K562 (cell line): ENCODE results near the gene PLD1. TPM values are rescaled to one million over a fixed set of nuclear protein-coding genes. Genes with fewer than 3 reads are reported as not detected.

Experiments used
- BRF1 ChIP-seq: IDR thresholded peaks from 3 replicates; pipeline ENCODE4 v1.6.1; 2011; ENCODE audit warnings: borderline replicate concordance, mild to moderate bottlenecking; ENCODE audit not compliant: insufficient read length; ENCODE audit errors: extremely low read depth
- CC2D1A ChIP-seq: fragments of 450-650 bp; IDR thresholded peaks from 2 replicates; pipeline ENCODE4 v1.6.1; 2017; ENCODE audit warnings: mild to moderate bottlenecking
- CLOCK ChIP-seq: fragments of 250-450 bp; sonication (Bioruptor Pico); IDR thresholded peaks from 2 replicates; pipeline ENCODE4 v1.4.0; 2020; ENCODE audit warnings: mild to moderate bottlenecking, moderate library complexity, borderline replicate concordance
- HIVEP1 ChIP-seq: fragments of 250-450 bp; sonication (Bioruptor Pico); IDR thresholded peaks from 2 replicates; pipeline ENCODE4 v1.4.0; 2020; ENCODE audit warnings: mild to moderate bottlenecking
- NUFIP1 ChIP-seq: fragments of 450-650 bp; IDR thresholded peaks from 2 replicates; pipeline ENCODE4 v1.6.1; 2018; ENCODE audit not compliant: partially characterized antibody
- POLR2B ChIP-seq: fragments of 450-650 bp; IDR thresholded peaks from 2 replicates; pipeline ENCODE4 v1.6.1; 2018; ENCODE audit warnings: low read depth; ENCODE audit not compliant: partially characterized antibody
- RFX1 ChIP-seq: fragments of 450-650 bp; IDR thresholded peaks from 2 replicates; pipeline ENCODE4 v1.6.1; 2016; ENCODE audit warnings: mild to moderate bottlenecking, moderate library complexity
- SAFB ChIP-seq: fragments of 200-400 bp; formaldehyde crosslinking; IDR thresholded peaks from 2 replicates; pipeline ENCODE4 v1.6.1; 2017; ENCODE audit warnings: low read depth, low read length, borderline replicate concordance
- STAG1 ChIP-seq: sonication (generic); formaldehyde crosslinking; IDR thresholded peaks from 2 replicates; pipeline ENCODE4 v1.5.0; 2020; ENCODE audit warnings: missing genetic modification reagents, borderline replicate concordance
- TAF1 ChIP-seq: IDR thresholded peaks from 2 replicates; pipeline ENCODE4 v1.6.1; 2011; ENCODE audit warnings: mild to moderate bottlenecking, low read length, moderate library complexity; ENCODE audit not compliant: insufficient read depth, control insufficient read depth, severe bottlenecking; ENCODE audit errors: extremely low read depth
- TCF15 ChIP-seq: fragments of 250-450 bp; sonication (Bioruptor Pico); IDR thresholded peaks from 2 replicates; pipeline ENCODE4 v1.8.0; 2022; ENCODE audit warnings: moderate library complexity, mild to moderate bottlenecking, inconsistent platforms
- TCFL5 ChIP-seq: fragments of 250-450 bp; sonication (Bioruptor Pico); conservative IDR thresholded peaks from 2 replicates; pipeline ENCODE4 v1.6.1; 2021; ENCODE audit warnings: mild to moderate bottlenecking, moderate library complexity, matching md5 sums
- TFE3 ChIP-seq: fragments of 450-650 bp; formaldehyde crosslinking; IDR thresholded peaks from 2 replicates; pipeline ENCODE4 v1.4.0; 2020; ENCODE audit warnings: mild to moderate bottlenecking, mixed read lengths
- XRCC4 ChIP-seq: IDR thresholded peaks from one replicate; pipeline ENCODE4 v1.6.1; 2011; ENCODE audit not compliant: insufficient read depth, insufficient read length; ENCODE audit errors: extremely low read depth
- ZBTB11 ChIP-seq, 3 experiments: fragments of 200-800 bp in 1 of 3; fragments of 250-450 bp in 1 of 3; fragments of 450-650 bp in 1 of 3; sonication (Bioruptor Pico) in 1 of 3; sonication (Bioruptor generic) in 1 of 3; formaldehyde crosslinking in 1 of 3; IDR thresholded peaks; 2 replicates each; pipeline versions ENCODE4 v1.6.1 to v1.8.0; 2016 to 2022; ENCODE audit warnings: mild to moderate bottlenecking in 2 of 3, missing genetic modification characterization in 2 of 3, missing compliant biosample characterization in 1 of 3, moderate library complexity in 1 of 3
- ZNF347 ChIP-seq: fragments of 450-650 bp; formaldehyde crosslinking; IDR thresholded peaks from 2 replicates; pipeline ENCODE4 v1.4.0; 2020; ENCODE audit warnings: low read depth, mild to moderate bottlenecking, moderate library complexity
- ZNF436 ChIP-seq: fragments of 250-450, 450-650 bp; sonication (Bioruptor Pico); formaldehyde crosslinking; IDR thresholded peaks from 2 replicates; pipeline ENCODE4 v1.7.0; 2020; ENCODE audit warnings: mild to moderate bottlenecking
- ZNF444 ChIP-seq: fragments of 250-450 bp; sonication (Bioruptor Pico); IDR thresholded peaks from 2 replicates; pipeline ENCODE4 v1.4.0; 2020; ENCODE audit warnings: mild to moderate bottlenecking, moderate library complexity
- ZNF778 ChIP-seq: fragments of 450-650 bp; formaldehyde crosslinking; IDR thresholded peaks from 2 replicates; pipeline ENCODE4 v1.4.0; 2020; ENCODE audit warnings: mild to moderate bottlenecking, moderate library complexity
- polyA plus RNA-seq, 8 experiments: library from polyadenylated mRNA; depleted of rRNA in 4 of 8; stranded (reverse) in 5 of 8; unstranded in 3 of 8; fragments of >200 nt; fragmentation: Nextera tagmentation in 2 of 8; fragmentation: Illumina TruSeq in 1 of 8; extraction: Ambion mirVana in 2 of 8; extraction: Trizol in 1 of 8; gene quantifications; 2 replicates each; pipeline versions ENCODE4 v1.2.1 to v1.2.3, GENCODE V29; 2011 to 2014; ENCODE audit warnings: inconsistent platforms in 1 of 8, missing spikeins in 1 of 8
- total RNA-seq, 7 experiments: library from RNA; depleted of rRNA in 6 of 7; stranded (reverse); fragments of >200 nt in 6 of 7; fragmentation: Illumina TruSeq in 2 of 7; extraction: Trizol in 2 of 7; gene quantifications; 2 replicates each; pipeline versions ENCODE4 v1.2.1 to v1.2.3, GENCODE V29; 2011 to 2021; ENCODE audit warnings: low replicate concordance in 1 of 7

PLD1 gene
- total and polyA plus RNA-seq, 9 of the 15 experiments (the other 6 are each of a cell fraction or from before 2014, with no cell fraction given): 8.4 to 26.1 (median 18.6) TPM

- no peak for TF ChIP-seq CLOCK (CRISPR knock-in tag)
- no peak for TF ChIP-seq POLR2B
- TF ChIP-seq TAF1: no peak
- TF ChIP-seq TCFL5 (CRISPR knock-in tag): peak; percentile 26; the same call in 1 of the 2 replicates
- no peak for TF ChIP-seq SAFB
- peak; percentile 14; the same call in 1 of the 2 replicates for TF ChIP-seq HIVEP1 (CRISPR knock-in tag)
- TF ChIP-seq TCF15: peak; percentile 72; the same call in 1 of the 2 replicates
- no peak for TF ChIP-seq BRF1
- TF ChIP-seq ZNF444 (CRISPR knock-in tag): no peak
- no peak for TF ChIP-seq ZNF778
- TF ChIP-seq XRCC4: no peak
- no peak for TF ChIP-seq ZBTB11 (CRISPR knock-in tag; IDR thresholded peaks at IDR 0.05)
- TF ChIP-seq TFE3 (CRISPR knock-in tag): peak; percentile 27
- no peak for TF ChIP-seq NUFIP1
- TF ChIP-seq RFX1: no peak
- TF ChIP-seq STAG1: no peak
- TF ChIP-seq ZNF436 (CRISPR knock-in tag): no peak
- no peak for TF ChIP-seq ZNF347 (CRISPR knock-in tag)
- TF ChIP-seq CC2D1A: peak; percentile 67; the same call in 1 of the 2 replicates
These were observed 3.7 kb upstream of the PLD1 start (continued) for GRCh38 chr3:171813897-171814460.
